ENCODE data around the gene KCNQ4. TPM values are rescaled to one million over a fixed set of nuclear protein-coding genes. Genes with fewer than 3 reads are reported as not detected.

The KCNQ4 gene
- total RNA-seq, 1 donor from 2014 or later: 14.5 TPM

DNA sequence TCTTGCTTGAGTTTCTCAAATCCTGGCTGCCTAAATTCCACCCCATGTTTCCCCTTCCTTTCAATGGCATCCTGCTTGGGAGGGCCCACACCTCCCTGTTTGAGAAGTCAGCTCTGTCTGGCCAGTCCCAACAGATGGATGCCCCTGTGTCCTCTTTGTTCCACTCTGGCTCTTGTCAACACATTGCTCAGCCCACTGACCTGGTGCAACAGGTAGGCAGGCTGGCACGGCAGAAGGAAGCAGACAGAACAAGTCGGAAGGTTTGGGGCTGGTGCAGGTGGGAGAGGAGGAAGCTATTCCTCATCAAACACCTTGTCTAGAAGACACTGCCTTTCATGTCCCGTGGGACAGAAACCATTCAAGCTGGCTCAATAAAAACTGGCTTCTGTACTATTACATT lies 22.7 kb downstream of the KCNQ4 start:
- H3K4me3 ChIP-seq: no peak overlapping the region
- no peak for TF ChIP-seq CTCF (IDR thresholded peaks at IDR 0.05)
- H3K27ac ChIP-seq: peak overlapping the region; percentile 76 to 77
- H3K27me3 ChIP-seq: no peaks in the 10 kb centered on the region
- no peak for DNase-seq (ENCODE audit: low spot score in 2 of 2)
- no peaks in the 10 kb centered on the region for H3K9me3 ChIP-seq
- intact Hi-C loops (cut with DNase I): loop anchor here (2.0 kb wide), 1 partner anchor 19 kb away; no protein-coding TSS in a partner anchor
- H3K36me3 ChIP-seq: no peaks in the 10 kb centered on the region
- H3K4me1 ChIP-seq: peaks cover 23 to 35% of the 10 kb centered on the region in 2 donors

GRCh38 chr1:40806731-40807695 lies 23.4 kb downstream of the KCNQ4 start:
- no peak for TF ChIP-seq CTCF (IDR thresholded peaks at IDR 0.05)
- Histone ChIP-seq H3K36me3 (no peaks in the 10 kb centered on the region), H3K27me3 (no peaks in the 10 kb centered on the region), H3K27ac (peak overlapping the region; percentile 76 to 77), H3K4me1 (peaks cover 19 to 28% of the 10 kb centered on the region in 2 donors), H3K4me3 (peak overlapping the region in 1 of 2 donors; percentile 35), H3K9me3 (no peaks in the 10 kb centered on the region)
- intact Hi-C loops (cut with DNase I): loop anchor here (2.0 kb wide), 1 partner anchor 18 kb away; no protein-coding TSS in a partner anchor
- DNase-seq (ENCODE audit: low spot score in 2 of 2): peak in 1 of 2 donors; percentile 88

DNA sequence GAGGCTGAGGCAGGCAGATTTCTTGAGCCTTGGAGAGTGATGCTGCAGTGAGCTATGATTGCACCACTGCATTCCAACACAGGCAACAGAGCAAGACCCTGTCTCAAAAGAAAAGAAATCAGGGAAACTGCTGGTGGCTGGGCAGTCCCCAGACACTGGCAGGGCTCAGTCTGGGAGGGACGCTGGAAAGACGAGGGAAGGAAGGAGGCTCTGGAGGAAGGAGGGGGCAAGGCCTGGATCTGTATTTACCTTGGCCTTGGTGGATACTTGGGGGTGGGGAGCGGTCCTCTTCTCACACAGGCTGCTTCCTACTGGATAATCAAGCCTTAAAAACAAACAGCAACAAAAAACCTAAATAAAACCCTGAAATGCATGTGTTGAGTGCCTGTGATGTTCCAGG lies 24.4 kb downstream of the KCNQ4 start:
- no peak for TF ChIP-seq CTCF (IDR thresholded peaks at IDR 0.05)
- intact Hi-C loops (cut with DNase I): no loop called here

DNA sequence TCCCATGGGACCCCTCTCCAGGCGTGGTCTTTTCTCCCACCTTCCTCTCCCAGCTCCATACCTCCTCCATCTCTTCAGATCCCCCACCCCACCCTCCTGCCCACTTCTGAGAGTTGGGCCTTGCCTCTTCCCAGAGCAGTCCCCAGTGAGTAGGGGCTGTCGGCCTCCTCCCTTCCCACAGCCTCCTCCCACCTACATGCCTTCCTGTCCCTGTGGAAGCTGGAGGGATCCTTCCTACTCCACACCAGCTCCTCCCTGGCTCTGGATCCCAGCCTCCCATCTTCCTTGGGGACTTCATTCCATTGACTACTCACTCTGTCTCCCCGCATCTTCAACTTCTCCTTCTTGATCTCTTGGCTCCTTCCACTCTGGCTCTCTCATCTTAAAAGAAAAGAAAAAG lies 24.9 kb downstream of the KCNQ4 start:
- H3K27ac ChIP-seq: peak overlapping the region; percentile 76 to 77
- intact Hi-C loops (cut with DNase I): no loop called here
- no peak for TF ChIP-seq CTCF (IDR thresholded peaks at IDR 0.05)
- H3K9me3 ChIP-seq: no peaks in the 10 kb centered on the region
- no peaks in the 10 kb centered on the region for H3K36me3 ChIP-seq
- no peaks in the 10 kb centered on the region for H3K27me3 ChIP-seq
- no peak for DNase-seq (ENCODE audit: low spot score in 2 of 2)
- H3K4me3 ChIP-seq: no peak overlapping the region
- H3K4me1 ChIP-seq: peaks cover 14 to 25% of the 10 kb centered on the region in 2 donors

More for the DNA sequence above, 24.4 kb downstream of the KCNQ4 start:
- Histone ChIP-seq H3K27me3 (no peaks in the 10 kb centered on the region), H3K27ac (peak overlapping the region; percentile 76 to 77), H3K4me1 (peaks cover 14 to 25% of the 10 kb centered on the region in 2 donors), H3K4me3 (no peak overlapping the region), H3K9me3 (no peaks in the 10 kb centered on the region), H3K36me3 (no peaks in the 10 kb centered on the region)
- DNase-seq (ENCODE audit: low spot score in 2 of 2): no peak

- DNase-seq (ENCODE audit: low spot score in 2 of 2): no peak
- no peaks in the 10 kb centered on the region for H3K9me3 ChIP-seq
- H3K4me1 ChIP-seq: peaks cover 14 to 25% of the 10 kb centered on the region in 2 donors
- H3K27ac ChIP-seq: peak overlapping the region; percentile 76 to 77
- intact Hi-C loops (cut with DNase I): no loop called here
- H3K36me3 ChIP-seq: no peaks in the 10 kb centered on the region
- H3K27me3 ChIP-seq: no peaks in the 10 kb centered on the region
- H3K4me3 ChIP-seq: no peak overlapping the region
- TF ChIP-seq CTCF (IDR thresholded peaks at IDR 0.05): no peak
These were observed 25.3 kb downstream of the KCNQ4 start for GRCh38 chr1:40808909-40809308.

Data from ascending aorta (tissue), 2 donors.